ENCODE measurements around the gene SORBS1.

SORBS1 gene

DNA sequence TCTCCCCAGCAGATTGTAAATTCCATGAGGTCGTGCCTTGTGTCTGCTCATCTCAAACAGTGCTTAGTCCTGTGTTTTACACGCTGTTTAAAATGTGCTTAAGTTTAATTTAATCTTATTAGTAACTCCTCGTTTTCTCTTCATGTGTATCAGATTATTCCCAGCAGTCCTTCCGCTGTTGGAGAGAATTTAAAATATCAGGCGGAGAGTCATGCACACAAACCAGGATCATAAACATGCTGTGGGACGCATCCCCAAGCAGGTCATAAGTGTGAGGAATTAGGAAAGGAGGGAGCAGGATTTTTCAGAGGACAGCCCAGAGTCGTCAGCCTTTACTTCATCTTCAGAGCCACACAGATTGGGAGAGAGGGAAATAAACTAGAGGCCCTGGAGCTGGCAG lies 4.2 kb upstream of the SORBS1 start:
- no peak for DNase-seq

- DNase-seq, result no peak
Measured at GRCh38 chr10:95564291-95564690, 3.1 kb upstream of the SORBS1 start.

DNA sequence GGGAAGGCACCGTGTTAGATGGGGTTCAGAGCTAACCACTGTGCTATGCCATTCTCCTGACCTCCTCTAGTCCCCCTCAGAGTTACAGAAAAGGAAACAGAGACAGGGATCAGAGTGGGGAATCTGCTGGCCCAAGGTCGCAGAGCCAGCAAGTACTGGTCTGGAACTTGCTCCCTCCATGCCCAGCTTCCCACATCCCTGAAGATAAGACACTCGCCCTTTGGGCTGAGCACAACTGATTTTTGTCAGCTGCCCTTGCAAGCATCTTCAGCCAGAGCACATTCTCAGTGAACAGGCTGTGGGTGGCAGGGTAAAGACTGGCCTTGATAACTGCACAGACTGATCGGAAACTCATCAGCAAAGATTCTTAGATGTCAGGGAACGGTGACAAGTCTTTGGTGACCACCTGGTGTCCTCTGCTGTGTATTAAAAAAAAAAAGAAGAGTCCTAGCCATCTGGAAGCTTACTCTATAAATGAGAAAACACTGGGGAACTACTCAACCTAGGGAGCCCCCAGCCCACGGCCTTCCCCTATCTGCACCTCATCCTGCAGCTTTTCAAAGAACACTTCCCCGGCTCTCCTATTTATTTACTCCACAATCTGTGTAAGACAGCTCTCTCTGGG lies 1.3 kb upstream of the SORBS1 start:
- DNase-seq, result no peak

DNA sequence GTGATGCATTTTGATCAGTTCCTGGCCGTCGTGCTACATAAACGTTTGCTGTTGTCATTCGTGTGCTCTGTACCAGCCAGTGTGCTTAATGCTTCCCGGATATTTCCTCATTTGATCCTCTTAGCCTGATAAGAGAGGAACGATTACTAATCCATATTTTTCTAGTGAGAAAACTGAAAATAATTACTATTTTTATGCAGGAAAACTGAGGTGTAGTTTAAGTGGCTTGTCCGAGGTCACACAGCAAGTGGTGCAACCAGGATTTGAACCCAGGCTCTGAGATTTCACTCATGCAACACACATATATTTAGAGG lies 650 bp upstream of the SORBS1 start:
- no peak for DNase-seq

- DNase-seq, result peak; percentile 48
Measured at GRCh38 chr10:95560278-95561176, 644 bp downstream of the SORBS1 start.

- DNase-seq, result no peak
Measured at GRCh38 chr10:95559896-95560277, 1.3 kb downstream of the SORBS1 start.

GRCh38 chr10:95559471-95559870 lies 1.7 kb downstream of the SORBS1 start:
- no peak for DNase-seq

- no peak for DNase-seq
Measured at GRCh38 chr10:95558593-95559320, 2.4 kb downstream of the SORBS1 start.

GRCh38 chr10:95556994-95557767 lies 4.0 kb downstream of the SORBS1 start:
- DNase-seq, result no peak

GRCh38 chr10:95553674-95554073 lies 7.5 kb downstream of the SORBS1 start:
- DNase-seq, result no peak

DNA sequence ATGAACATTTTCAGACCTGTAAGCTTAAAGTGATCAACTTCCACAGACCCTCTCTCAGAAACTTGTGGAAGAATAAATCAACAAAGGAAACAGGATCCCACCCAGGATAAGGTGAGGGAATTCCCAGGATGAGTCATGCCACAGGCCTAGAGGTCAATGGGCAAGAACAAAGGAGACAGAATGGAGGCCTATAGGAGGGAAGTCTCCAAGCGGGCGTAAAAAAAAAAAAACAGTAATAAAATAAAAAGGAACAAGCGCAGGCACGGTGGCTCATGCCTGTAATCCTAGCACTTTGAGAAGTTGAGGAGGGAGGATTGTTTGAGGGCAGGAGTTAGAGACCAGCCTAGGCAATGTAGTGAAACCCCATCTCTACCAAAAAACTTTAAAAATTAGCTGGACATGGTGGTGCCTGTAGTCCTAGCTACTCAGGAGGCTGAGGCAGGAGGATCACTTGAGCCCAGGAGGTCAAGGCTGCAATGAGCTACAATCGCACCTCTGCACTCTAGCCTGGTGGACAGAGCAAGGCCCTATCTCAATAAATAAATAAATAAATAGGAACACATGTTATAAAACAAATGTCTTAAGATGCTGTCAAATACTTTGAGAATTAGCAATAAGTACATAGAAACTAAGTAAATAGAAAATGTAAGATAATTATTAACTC lies 8.4 kb downstream of the SORBS1 start:
- no peak for DNase-seq

DNA sequence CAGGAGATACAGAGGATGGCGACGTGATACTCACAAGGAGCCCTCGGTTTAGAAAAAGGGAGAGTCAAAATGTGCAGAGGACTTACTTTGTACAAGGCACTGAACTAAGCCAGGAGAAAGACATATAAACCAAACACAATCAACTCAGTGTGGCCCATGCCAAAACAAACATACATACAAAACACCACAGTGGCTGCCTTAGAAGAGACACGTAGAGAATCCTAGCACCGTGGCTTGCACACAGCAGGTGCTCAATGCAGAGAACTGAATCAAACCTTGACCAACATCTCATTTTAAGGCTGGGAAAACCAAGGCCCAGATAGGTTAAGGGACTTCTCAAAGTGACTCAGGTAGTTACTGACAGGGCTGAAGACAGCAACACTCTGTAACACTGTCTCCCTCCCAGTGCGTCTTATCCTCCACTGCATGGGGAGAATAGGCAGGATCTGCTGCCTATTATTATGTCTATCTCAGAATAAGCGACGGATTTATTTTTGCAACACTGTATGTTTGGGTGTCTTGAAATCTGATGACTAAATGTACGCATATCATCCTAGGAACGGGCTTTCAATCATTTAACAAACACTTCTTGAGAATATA lies 11.0 kb downstream of the SORBS1 start:
- no peak for DNase-seq

- no peak for DNase-seq
Measured at GRCh38 chr10:95547791-95548435, 13.3 kb downstream of the SORBS1 start.

DNA sequence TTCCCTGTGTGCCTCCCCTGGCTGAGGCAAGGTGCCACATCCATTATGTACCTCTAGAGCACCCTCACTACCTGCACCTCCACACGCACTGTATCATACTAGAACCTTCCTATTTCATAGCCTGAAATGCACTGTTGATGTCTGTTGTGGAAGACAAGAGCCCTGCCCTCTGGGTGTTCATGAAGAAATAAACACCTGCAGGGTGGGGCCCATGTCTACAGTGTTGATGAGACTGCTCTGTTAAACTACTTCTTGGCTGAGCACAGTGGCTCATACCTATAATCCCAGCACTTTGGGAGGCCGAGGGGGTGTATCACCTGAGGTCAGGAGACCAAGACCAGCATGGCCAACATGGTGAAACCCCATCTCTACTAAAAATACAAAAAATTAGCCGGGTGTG lies 14.0 kb downstream of the SORBS1 start:
- DNase-seq, result no peak

- no peak for DNase-seq
Measured at GRCh38 chr10:95545981-95546380, 15.2 kb downstream of the SORBS1 start.

GRCh38 chr10:95544783-95545500 lies 16.2 kb downstream of the SORBS1 start:
- no peak for DNase-seq

- no peak for DNase-seq
Measured at GRCh38 chr10:95543459-95543858, 17.7 kb downstream of the SORBS1 start.

DNA sequence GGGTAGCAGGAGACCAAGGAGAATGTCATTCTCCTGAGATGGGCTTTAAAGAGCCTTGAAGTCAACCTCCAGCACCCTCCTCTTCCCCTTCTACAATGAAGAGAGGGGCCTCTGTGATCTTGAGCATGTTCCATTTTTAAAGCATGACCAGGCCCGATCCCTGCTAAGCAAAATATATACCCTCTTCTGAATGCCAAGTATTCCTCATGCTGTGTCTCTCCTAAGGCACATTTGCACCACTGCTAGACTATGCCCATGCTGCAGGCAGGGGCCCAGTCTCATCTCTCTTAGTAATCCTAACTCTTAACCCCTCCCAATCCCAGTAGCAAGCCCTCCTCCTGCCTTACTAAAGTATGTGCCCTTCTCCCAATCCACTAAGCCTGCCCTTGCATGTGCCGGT lies 18.4 kb downstream of the SORBS1 start:
- DNase-seq, result no peak

GRCh38 chr10:95542330-95542729 lies 18.8 kb downstream of the SORBS1 start:
- no peak for DNase-seq

- no peak for DNase-seq
Measured at GRCh38 chr10:95540514-95541052, 20.6 kb downstream of the SORBS1 start.
